HG03575 (cell line): ENCODE data around the gene C1S.

Experiments used
- ATAC-seq: cut with Tn5 transposase; IDR thresholded peaks from one replicate; pipeline ENCODE4 v1.9.1; 2021; ENCODE audit not compliant: unreplicated experiment, insufficient number of reproducible peaks, low FRiP score; ENCODE audit errors: extremely low read depth

The C1S gene

DNA sequence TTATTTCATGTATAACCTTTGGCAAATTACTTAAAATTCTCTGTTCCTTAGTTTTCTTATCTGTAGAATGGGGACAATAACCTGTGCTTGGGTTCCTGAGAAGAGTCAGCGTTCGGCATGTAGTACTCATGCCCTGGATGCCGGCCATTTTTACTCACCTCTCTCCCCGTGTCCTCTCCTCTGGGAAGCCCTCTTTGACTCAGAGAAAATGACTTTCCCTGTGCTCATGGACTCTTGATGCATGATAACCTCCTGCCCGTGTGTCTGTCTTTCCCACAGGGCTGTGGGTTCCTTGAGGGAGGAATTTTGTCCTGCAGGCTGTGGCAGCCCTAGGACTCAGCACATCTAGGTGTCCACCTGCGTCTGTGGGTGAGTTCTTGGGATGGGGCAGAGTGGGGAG is 54.3 kb downstream of the C1S start:
- no peak for ATAC-seq

DNA sequence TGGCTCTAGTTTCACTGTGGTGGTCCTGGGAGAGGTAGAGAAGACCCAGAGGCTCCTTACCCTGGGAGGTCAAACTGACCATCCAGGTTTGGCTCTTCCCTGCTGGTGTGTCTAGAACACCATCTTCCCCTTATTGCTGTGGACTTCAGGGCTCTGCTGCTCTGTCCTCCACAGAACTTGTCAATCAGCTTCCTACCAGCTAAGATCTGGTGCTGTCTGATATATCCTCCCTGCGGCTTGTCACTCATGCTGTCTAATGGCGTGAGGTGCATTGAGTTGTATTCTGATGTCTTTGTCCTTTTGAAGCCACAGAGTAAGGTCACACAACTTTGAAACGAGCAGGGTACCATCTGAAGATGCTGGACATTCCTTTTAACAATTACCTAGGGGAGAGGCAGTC is 55.7 kb downstream of the C1S start:
- ATAC-seq = no peak

DNA sequence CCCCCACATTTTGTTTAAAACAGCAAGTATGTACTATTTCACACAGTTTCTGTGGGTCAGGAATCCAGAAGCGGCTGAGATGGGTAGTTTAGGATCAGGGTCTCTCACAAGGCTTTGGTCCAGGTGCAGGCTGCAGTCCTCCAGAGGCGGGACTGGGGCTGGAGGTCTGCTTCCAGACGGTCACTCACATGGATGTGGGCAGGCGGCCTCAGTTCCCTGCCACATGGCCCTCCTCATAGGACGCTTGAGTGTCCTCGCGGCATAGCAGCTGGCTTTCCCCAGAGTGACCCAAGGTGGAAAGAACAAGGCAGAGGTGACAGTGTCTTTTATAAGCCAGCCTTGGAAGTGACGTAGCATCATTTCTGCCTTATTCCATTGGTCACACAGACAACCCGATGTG is 56.4 kb downstream of the C1S start:
- no peak for ATAC-seq

- no peak for ATAC-seq
Measured at GRCh38 chr12:7117670-7118069, 57.2 kb downstream of the C1S start.

DNA sequence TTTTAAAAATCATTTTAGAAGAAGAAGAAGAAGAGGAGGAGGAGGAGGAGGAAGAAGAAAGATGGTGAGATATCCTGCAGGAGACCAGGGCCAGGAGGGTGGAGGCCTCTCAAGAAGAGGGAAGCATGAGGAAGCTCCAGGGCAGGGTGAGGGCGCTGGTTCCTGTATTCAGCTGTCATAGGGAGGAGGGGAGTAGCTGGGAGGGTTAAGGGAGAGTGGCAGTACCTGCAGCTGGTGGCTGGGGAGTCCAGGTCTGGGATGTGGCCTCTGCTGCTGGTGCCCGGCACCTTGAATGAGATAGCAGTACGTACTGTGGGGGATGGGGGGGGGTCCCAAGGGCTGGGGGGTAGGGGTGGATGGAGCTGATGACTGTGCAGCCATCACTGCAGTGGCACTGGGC is 58.4 kb downstream of the C1S start:
- ATAC-seq = no peak

DNA sequence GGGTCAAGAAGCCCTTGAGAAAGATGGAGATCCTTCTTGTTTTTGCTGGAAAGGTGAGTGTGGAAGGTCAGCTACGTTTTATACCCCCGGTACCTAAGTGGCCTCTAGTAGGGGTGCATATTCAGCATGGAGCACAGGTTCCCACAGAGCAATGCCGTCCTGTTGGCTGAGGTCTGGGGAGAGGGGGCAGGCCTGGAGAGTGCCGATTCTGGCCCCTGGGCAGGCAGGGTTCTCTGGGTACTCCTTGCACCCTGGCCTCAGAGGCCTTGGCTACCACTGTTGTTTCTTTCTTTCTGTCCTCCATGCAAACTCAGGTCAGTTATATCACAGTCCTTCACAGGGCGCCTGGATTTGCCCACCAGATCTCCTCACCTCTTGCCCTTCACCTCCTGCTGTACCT is 59.6 kb downstream of the C1S start:
- ATAC-seq = no peak
